K562 (cell line): ENCODE measurements around the gene ADRM1. TPM values are rescaled to one million over a fixed set of nuclear protein-coding genes. Genes with fewer than 3 reads are reported as not detected.

Experiments used
- ATAC-seq: fragments of 200-7000 bp; cut with Tn5 transposase; 3 replicates; pipeline ENCODE4 v1.9.1; 2020; ENCODE audit warnings: moderate library complexity
- BruUV-seq: library from RNA; stranded (reverse); fragments of 400-500 nt; replicated peaks from 2 replicates; lab custom pipeline; 2021; lab: Mats Ljungman, UMichigan
- CTCF ChIA-PET: fragments of 300-600 bp; formaldehyde crosslinking; extraction: SDS; loops from one replicate; lab custom pipeline; 2021; ENCODE audit warnings: low intra/inter-chr PET ratio; lab: Yijun Ruan, JAX
- POLR2A ChIA-PET: fragments of 300-600, 350-650 bp; sonication (Branson Sonifier 250); formaldehyde crosslinking; extraction: SDS; loops from one replicate; lab custom pipeline; 2021; ENCODE audit warnings: antibody characterized with exemption, inconsistent platforms; lab: Yijun Ruan, JAX
- DNase-seq, 4 experiments: peaks; one replicate each; pipeline versions ENCODE4 v3.0.0 to v3.0.0-alpha.2; 2011 to 2018; ENCODE audit warnings: low spot score in 3 of 4, mixed read lengths in 3 of 4; ENCODE audit errors: extremely low read depth in 1 of 4
- FAIRE-seq: peaks from 2 replicates; lab custom pipeline; 2011; peaks lifted over from hg19 to GRCh38; lab: Jason Lieb, UNC
- H2AFZ ChIP-seq: 2 replicates; pipeline ENCODE4 v1.6.0; 2011; ENCODE audit warnings: low read depth, low read length, control low read depth, inconsistent platforms
- H3K27ac ChIP-seq: fragments of 200-600 bp; 3 replicates; pipeline ENCODE4 v1.8.0; 2011; ENCODE audit warnings: low read depth, mild to moderate bottlenecking, control low read depth, inconsistent platforms, low read length, moderate library complexity, mixed read lengths; ENCODE audit errors: extremely low read depth
- H3K27me3 ChIP-seq, 2 experiments: fragments of 300-600 bp in 1 of 2; 2 replicates in 1 of 2; 3 replicates in 1 of 2; pipeline versions ENCODE4 v1.6.0 to v1.8.0; 2011; ENCODE audit warnings: inconsistent platforms in 2 of 2, low read length in 2 of 2, mild to moderate bottlenecking in 1 of 2, mixed read lengths in 1 of 2, moderate library complexity in 1 of 2; ENCODE audit not compliant: control insufficient read depth in 2 of 2, insufficient read depth in 2 of 2
- H3K36me3 ChIP-seq: fragments of 300-600 bp; 3 replicates; pipeline ENCODE4 v1.8.0; 2011; ENCODE audit warnings: mild to moderate bottlenecking, low read length, inconsistent platforms; ENCODE audit not compliant: control insufficient read depth, insufficient read depth
- H3K4me1 ChIP-seq, 2 experiments: fragments of 200-600 bp in 1 of 2; replicated peaks in 1 of 2; 2 replicates in 1 of 2; 3 replicates in 1 of 2; pipeline versions ENCODE4 v1.5.1 to v1.8.0; 2011; ENCODE audit warnings: inconsistent platforms in 2 of 2, low read length in 2 of 2, mild to moderate bottlenecking in 1 of 2, mixed read lengths in 1 of 2, moderate library complexity in 1 of 2; ENCODE audit not compliant: control insufficient read depth in 2 of 2, insufficient read depth in 2 of 2
- H3K4me2 ChIP-seq: 2 replicates; pipeline ENCODE4 v1.6.1; 2011; ENCODE audit warnings: low read length, control low read depth, inconsistent platforms, mixed read lengths; ENCODE audit not compliant: insufficient read depth
- H3K4me3 ChIP-seq: fragments of 200-600 bp; sonication (generic), shearing (Covaris generic); 2 replicates; pipeline ENCODE4 v1.5.1; 2016; ENCODE audit warnings: control low read depth, inconsistent platforms
- H3K79me2 ChIP-seq: fragments of 200-600 bp; 3 replicates; pipeline ENCODE4 v1.8.0; 2011; ENCODE audit warnings: low read length, inconsistent platforms; ENCODE audit not compliant: control insufficient read depth, insufficient read depth
- H3K9ac ChIP-seq, 2 experiments: 2 replicates each; pipeline versions ENCODE4 v1.6.0 to v1.6.1; 2011; ENCODE audit warnings: low read depth in 2 of 2, low read length in 2 of 2, control low read depth in 1 of 2, inconsistent platforms in 1 of 2, mild to moderate bottlenecking in 1 of 2, mixed read lengths in 1 of 2; ENCODE audit not compliant: insufficient read depth in 1 of 2
- H3K9me1 ChIP-seq: one replicate; pipeline ENCODE4 v1.6.0; 2011; ENCODE audit warnings: inconsistent platforms, mild to moderate bottlenecking, low read length, moderate library complexity; ENCODE audit not compliant: control insufficient read depth, insufficient read depth
- H3K9me3 ChIP-seq: replicated peaks from 2 replicates; pipeline ENCODE4 v1.5.1; 2011; ENCODE audit warnings: low read depth, low read length, inconsistent platforms; ENCODE audit not compliant: control insufficient read depth, insufficient read depth
- H4K20me1 ChIP-seq: replicated peaks from 2 replicates; pipeline ENCODE4 v1.6.1; 2011; ENCODE audit warnings: low read length, inconsistent platforms, mixed read lengths; ENCODE audit not compliant: control insufficient read depth, insufficient read depth
- CREB1 ChIP-seq, 2 experiments: sonication (generic) in 1 of 2; formaldehyde crosslinking in 1 of 2; IDR thresholded peaks; 2 replicates each; pipeline versions ENCODE4 v1.6.1 to v1.8.0; 2012 to 2022; ENCODE audit warnings: inconsistent platforms in 1 of 2, mild to moderate bottlenecking in 1 of 2, missing genetic modification reagents in 1 of 2, moderate library complexity in 1 of 2
- HDAC2 ChIP-seq: fragments of 450-650 bp; IDR thresholded peaks from 2 replicates; pipeline ENCODE4 v1.6.1; 2016; ENCODE audit warnings: mild to moderate bottlenecking
- MTA3 ChIP-seq: fragments of 450-650 bp; formaldehyde crosslinking; IDR thresholded peaks from 2 replicates; pipeline ENCODE4 v1.6.1; 2017; ENCODE audit warnings: mild to moderate bottlenecking, borderline replicate concordance
- NFE2 ChIP-seq: IDR thresholded peaks from 2 replicates; pipeline ENCODE4 v1.6.1; 2014; ENCODE audit warnings: antibody characterized with exemption, low read depth
- NR2C2 ChIP-seq, 2 experiments: fragments of 200-800 bp in 1 of 2; sonication (Bioruptor generic) in 1 of 2; sonication (generic) in 1 of 2; formaldehyde crosslinking in 1 of 2; IDR thresholded peaks; 2 replicates each; pipeline versions ENCODE4 v1.6.1 to v1.8.0; 2016 to 2022; ENCODE audit warnings: mild to moderate bottlenecking in 1 of 2, missing compliant biosample characterization in 1 of 2, missing genetic modification characterization in 1 of 2, missing genetic modification reagents in 1 of 2
- PYGO2 ChIP-seq: fragments of 450-650 bp; IDR thresholded peaks from 2 replicates; pipeline ENCODE4 v1.6.1; 2016; ENCODE audit warnings: mild to moderate bottlenecking, missing genetic modification characterization, moderate library complexity, missing compliant biosample characterization
- SFPQ ChIP-seq: fragments of 200-400 bp; formaldehyde crosslinking; IDR thresholded peaks from 2 replicates; pipeline ENCODE4 v1.6.1; 2017; ENCODE audit warnings: mild to moderate bottlenecking, low read depth, low read length, moderate library complexity
- SP1 ChIP-seq: sonication (generic); formaldehyde crosslinking; IDR thresholded peaks from 2 replicates; pipeline ENCODE4 v1.8.1; 2022; ENCODE audit warnings: mild to moderate bottlenecking, missing genetic modification reagents
- ZNF717 ChIP-seq: fragments of 250-450 bp; sonication (Bioruptor Pico); IDR thresholded peaks from 2 replicates; pipeline ENCODE4 v1.5.0; 2021
- WGBS: fragments of 100-300 bp; shearing (Covaris generic); methylation state at CpG from one replicate; pipeline ENCODE4 v1.1.6; 2016; ENCODE audit warnings: low coverage, mixed read lengths; ENCODE audit not compliant: insufficient coverage; ENCODE audit errors: missing lambda C conversion rate; 5-methylcytosine and 5-hydroxymethylcytosine counted together
- in situ Hi-C: fragments of 300-500 bp; cut with MboI; formaldehyde crosslinking; loops from 4 replicates; pipeline ENCODE4 v1.15.0; 2018; ENCODE audit warnings: inconsistent platforms, mixed read lengths
- intact Hi-C: fragments of 100-400 bp; cut with micrococcal nuclease; formaldehyde crosslinking; loops from 2 replicates; pipeline ENCODE4 v1.14.2; 2022
- polyA plus RNA-seq, 8 experiments: library from polyadenylated mRNA; depleted of rRNA in 4 of 8; stranded (reverse) in 5 of 8; unstranded in 3 of 8; fragments of >200 nt; fragmentation: Nextera tagmentation in 2 of 8; fragmentation: Illumina TruSeq in 1 of 8; extraction: Ambion mirVana in 2 of 8; extraction: Trizol in 1 of 8; gene quantifications; 2 replicates each; pipeline versions ENCODE4 v1.2.1 to v1.2.3, GENCODE V29; 2011 to 2014; ENCODE audit warnings: inconsistent platforms in 1 of 8, missing spikeins in 1 of 8
- total RNA-seq, 7 experiments: library from RNA; depleted of rRNA in 6 of 7; stranded (reverse); fragments of >200 nt in 6 of 7; fragmentation: Illumina TruSeq in 2 of 7; extraction: Trizol in 2 of 7; gene quantifications; 2 replicates each; pipeline versions ENCODE4 v1.2.1 to v1.2.3, GENCODE V29; 2011 to 2021; ENCODE audit warnings: low replicate concordance in 1 of 7
- TF ChIP-seq, protein P1 (sequence below), 2 experiments: fragments of 200-800 bp in 1 of 2; sonication (Bioruptor generic) in 1 of 2; sonication (generic) in 1 of 2; formaldehyde crosslinking in 1 of 2; IDR thresholded peaks in 1 of 2; conservative IDR thresholded peaks in 1 of 2; 2 replicates each; pipeline versions ENCODE4 v1.5.0 to v1.6.1; 2016 to 2020; ENCODE audit warnings: missing compliant biosample characterization in 1 of 2, missing genetic modification characterization in 1 of 2, missing genetic modification reagents in 1 of 2
- TF ChIP-seq, protein P2 (sequence below): fragments of 250-450 bp; sonication (Bioruptor Pico); IDR thresholded peaks from 2 replicates; pipeline ENCODE4 v1.5.0; 2021
- TF ChIP-seq, protein P3 (sequence below): fragments of 250-450 bp; sonication (Bioruptor Pico); IDR thresholded peaks from 2 replicates; pipeline ENCODE4 v1.8.0; 2021; ENCODE audit warnings: moderate library complexity, mild to moderate bottlenecking, inconsistent platforms

The ADRM1 gene
- total and polyA plus RNA-seq, 9 of the 15 experiments (the other 6 are each of a cell fraction or from before 2014, with no cell fraction given) = 5.0 to 223 (median 67.4) TPM

GRCh38 chr20:62303062-62303339 lies 204 bp downstream of the ADRM1 start (continued):
- no peak for TF ChIP-seq NFE2
- TF ChIP-seq, protein P1, sequence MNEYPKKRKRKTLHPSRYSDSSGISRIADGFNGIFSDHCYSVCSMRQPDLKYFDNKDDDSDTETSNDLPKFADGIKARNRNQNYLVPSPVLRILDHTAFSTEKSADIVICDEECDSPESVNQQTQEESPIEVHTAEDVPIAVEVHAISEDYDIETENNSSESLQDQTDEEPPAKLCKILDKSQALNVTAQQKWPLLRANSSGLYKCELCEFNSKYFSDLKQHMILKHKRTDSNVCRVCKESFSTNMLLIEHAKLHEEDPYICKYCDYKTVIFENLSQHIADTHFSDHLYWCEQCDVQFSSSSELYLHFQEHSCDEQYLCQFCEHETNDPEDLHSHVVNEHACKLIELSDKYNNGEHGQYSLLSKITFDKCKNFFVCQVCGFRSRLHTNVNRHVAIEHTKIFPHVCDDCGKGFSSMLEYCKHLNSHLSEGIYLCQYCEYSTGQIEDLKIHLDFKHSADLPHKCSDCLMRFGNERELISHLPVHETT (CRISPR knock-in tag; conservative IDR thresholded peaks at IDR 0.05 in 1 of 2, IDR thresholded peaks at IDR 0.05 in 1 of 2) = 0 out of 4 replicates have a peak, but pooled peaks of 1 of the 2 experiments have one; percentile 29
- no peak for TF ChIP-seq SP1 (CRISPR knock-in tag)
- no peak for TF ChIP-seq HDAC2

DNA sequence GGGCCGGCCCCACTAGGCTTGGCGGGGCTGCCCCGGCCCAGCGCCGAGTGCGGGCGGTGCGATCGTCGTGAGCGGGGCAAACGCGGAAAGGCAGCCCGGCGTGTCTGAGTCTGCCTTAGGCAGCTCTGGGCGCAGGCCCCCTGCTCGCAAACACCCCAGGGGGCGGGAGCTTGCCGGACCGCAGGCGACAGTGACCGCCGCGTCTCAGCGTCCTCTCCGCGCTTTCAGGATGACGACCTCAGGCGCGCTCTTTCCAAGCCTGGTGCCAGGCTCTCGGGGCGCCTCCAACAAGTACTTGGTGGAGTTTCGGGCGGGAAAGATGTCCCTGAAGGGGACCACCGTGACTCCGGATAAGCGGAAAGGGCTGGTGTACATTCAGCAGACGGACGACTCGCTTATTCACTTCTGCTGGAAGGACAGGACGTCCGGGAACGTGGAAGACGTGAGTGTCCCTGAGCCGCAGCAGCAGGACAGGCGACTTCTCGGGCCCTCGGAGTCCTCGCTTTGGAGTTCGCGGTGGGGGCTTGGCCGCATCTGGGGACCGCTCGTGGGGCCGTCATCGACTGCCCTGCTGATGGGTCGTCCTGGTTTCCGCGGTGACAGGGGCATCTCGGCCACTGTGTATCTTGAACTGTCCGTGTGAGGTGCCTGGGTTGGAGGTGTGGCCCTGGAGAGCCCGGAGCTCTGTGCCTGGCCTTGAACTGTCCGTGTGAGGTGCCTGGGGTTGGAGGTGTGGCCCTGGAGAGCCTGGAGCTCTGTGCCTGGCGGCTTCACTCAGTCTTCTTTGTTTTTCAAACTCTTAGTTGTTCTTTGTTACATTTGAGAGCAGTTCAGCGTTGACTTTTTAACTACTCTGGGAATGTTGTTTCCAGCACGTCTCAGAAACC lies 786 bp downstream of the ADRM1 start:
- in situ Hi-C loops (loop anchor here (10.0 kb wide), 2 partner anchors 191 to 311 kb away; no protein-coding TSS in a partner anchor), intact Hi-C loops (loop anchor here (2.0 to 10.0 kb wide), 4 partner anchors 64 to 319 kb away; partner anchors contain the start of genes LAMA5 and OSBPL2)
- Histone ChIP-seq H3K27me3 (no peaks in the 10 kb centered on the region), H3K9me1 (peaks cover 5% of the 10 kb centered on the region), H3K9me3 (no peaks in the 10 kb centered on the region), H3K4me1 (peaks cover 14 to 62% of the 10 kb centered on the region in 2 experiments), H3K9ac (peak overlapping the region; percentile 86 to 98), H2AFZ (no peak overlapping the region), H3K4me2 (peak overlapping the region; percentile 89), H3K79me2 (peaks cover 37% of the 10 kb centered on the region), H3K4me3 (peak overlapping the region; percentile 71), H3K36me3 (peaks cover 52% of the 10 kb centered on the region), H3K27ac (peak overlapping the region; percentile 93), H4K20me1 (peaks cover 20% of the 10 kb centered on the region)
- DNase-seq = peak in 2 of 4 experiments; percentile 40 to 50
- ATAC-seq = peak; percentile 5
- POLR2A ChIA-PET = interaction anchor here (1.2 to 1.5 kb wide), 3 partner anchors 20 to 83 kb away, joined by 3 to 7 read pairs (median 6); partner anchors contain the start of gene RPS21
- WGBS = 2% methylated on average over 57 of the region's 66 CpGs
- peak; percentile 69 for FAIRE-seq
- no TSS peak for BruUV-seq
- CTCF ChIA-PET = interaction anchor here (1.5 to 2.3 kb wide), 2 partner anchors 79 to 83 kb away, joined by 7 to 14 read pairs; partner anchors contain the start of gene RPS21
- peak; percentile 14; the same call in 1 of the 2 replicates for TF ChIP-seq NR2C2 (CRISPR knock-in tag; IDR thresholded peaks at IDR 0.05)
- TF ChIP-seq NR2C2 (tag; IDR thresholded peaks at IDR 0.05) = no peak
- TF ChIP-seq MTA3 = no peak
- TF ChIP-seq, protein P2, sequence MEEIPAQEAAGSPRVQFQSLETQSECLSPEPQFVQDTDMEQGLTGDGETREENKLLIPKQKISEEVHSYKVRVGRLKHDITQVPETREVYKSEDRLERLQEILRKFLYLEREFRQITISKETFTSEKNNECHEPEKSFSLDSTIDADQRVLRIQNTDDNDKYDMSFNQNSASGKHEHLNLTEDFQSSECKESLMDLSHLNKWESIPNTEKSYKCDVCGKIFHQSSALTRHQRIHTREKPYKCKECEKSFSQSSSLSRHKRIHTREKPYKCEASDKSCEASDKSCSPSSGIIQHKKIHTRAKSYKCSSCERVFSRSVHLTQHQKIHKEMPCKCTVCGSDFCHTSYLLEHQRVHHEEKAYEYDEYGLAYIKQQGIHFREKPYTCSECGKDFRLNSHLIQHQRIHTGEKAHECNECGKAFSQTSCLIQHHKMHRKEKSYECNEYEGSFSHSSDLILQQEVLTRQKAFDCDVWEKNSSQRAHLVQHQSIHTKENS = no peak
- no peak for TF ChIP-seq ZNF717 (CRISPR knock-in tag)
- TF ChIP-seq, protein P3, sequence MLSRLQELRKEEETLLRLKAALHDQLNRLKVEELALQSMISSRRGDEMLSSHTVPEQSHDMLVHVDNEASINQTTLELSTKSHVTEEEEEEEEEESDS (CRISPR knock-in tag) = no peak
- peak; percentile 60; the same call in 1 of the 2 replicates for TF ChIP-seq CREB1 (IDR thresholded peaks at IDR 0.05)
- peak; percentile 59 for TF ChIP-seq CREB1 (CRISPR knock-in tag; IDR thresholded peaks at IDR 0.05)
- no peak for TF ChIP-seq SP1 (CRISPR knock-in tag)
- TF ChIP-seq SFPQ = no peak
- TF ChIP-seq PYGO2 (tag) = no peak
